Dedifferentiated amniotic fluid mesenchymal stem cell (primary cell): ENCODE data around the gene NARS2.
"Not testable (repeated sequence)": the region's sequence is repeated elsewhere in the genome, so short reads cannot be mapped to it uniquely, and the experiment has no call there.

Experiments used
- DNase-seq: peaks from one replicate; pipeline ENCODE4 v3.0.0-alpha.2; 2016; ENCODE audit errors: extremely low spot score

NARS2 gene

DNA sequence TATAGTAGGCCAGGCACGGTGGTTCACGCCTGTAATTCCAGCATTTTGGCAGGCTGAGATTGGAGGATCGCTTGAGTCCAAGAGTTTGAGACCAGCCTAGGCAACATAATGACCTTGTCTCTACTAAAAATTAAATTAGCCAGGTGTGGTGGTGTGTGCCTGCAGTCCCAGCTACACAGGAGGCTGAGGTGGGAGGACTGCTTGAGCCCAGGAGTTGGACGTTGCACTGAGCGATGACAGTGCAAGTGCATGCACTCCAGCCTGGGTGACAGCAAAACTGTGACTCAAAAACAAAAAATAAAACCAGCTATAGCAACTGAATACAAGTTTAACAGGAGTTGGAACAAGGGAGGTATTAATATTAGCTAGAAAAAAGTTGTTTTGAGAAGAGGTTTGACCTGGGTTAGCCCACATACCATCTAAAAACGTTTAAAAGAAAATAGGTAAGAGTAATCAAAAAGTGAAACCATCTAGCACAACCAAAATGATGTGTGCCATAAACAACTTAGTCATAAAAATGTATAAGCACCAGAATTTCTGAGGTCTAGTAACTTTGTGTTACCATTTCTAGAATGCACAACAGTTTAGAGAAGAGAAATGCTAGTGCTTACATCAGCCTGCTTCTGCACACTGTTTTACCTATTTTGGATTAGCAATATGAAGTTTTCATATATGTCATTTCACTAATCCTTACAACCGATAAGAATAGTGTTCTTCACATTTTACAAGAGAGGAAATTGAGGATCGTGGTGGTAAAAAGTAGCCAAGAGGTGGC is 26.5 kb downstream of the NARS2 start:
- no peak for DNase-seq

DNA sequence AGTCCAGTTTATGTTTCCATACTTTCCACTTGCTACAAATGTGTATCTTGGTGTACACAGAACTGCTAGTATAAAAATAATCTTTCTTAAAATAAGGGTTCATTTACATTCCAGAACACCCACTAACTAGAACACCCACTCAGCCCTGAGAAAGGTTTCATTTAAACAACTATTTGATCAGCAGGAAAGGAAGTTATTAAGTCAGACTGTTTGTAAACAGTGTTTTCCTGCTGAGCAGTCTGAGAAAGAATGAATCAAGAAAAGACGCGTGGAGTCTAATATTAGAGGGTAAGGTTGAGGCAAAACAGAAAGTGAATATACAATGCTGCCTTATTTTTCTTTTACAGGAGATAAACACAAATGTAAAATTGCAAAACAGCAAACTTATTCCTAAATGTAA is 32.7 kb downstream of the NARS2 start:
- DNase-seq: no peak

DNA sequence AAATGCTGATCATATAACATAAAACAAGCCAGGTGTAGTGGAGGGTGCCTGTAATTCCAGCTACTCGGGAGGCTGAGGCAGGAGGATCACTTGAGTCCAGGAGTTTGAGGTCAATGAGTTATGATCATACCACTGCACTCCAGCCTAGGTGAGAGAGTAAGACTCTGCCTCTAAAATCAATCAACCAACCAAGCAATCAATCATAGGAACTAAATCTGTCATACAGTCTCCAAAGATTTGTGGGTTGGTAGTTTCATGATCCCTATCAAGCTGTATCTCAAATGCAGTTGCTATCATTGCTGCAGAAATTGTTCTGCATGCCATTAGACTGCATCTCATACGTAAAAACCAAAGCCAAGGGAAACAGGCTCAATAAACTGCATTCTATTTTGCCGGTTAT is 33.1 kb downstream of the NARS2 start:
- no peak for DNase-seq

DNA sequence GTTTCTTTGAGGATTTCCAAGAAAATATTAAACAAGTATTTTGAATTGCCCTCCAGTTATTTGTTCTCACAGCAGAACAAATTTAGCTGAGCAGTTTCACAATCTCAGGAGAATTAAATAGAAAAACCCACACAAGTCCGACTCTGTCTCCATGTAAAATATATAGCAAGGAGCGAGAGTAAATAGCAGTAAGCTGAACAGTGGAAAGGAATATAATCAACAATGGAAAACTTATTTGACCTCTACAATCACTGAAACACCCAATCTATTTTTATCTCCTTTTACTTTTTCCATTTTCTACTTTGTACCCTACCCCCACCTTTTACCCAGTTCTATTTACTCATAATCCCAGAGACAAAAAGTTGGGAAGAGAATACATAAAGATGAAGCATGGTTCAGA is 34.4 kb downstream of the NARS2 start:
- no peak for DNase-seq

DNA sequence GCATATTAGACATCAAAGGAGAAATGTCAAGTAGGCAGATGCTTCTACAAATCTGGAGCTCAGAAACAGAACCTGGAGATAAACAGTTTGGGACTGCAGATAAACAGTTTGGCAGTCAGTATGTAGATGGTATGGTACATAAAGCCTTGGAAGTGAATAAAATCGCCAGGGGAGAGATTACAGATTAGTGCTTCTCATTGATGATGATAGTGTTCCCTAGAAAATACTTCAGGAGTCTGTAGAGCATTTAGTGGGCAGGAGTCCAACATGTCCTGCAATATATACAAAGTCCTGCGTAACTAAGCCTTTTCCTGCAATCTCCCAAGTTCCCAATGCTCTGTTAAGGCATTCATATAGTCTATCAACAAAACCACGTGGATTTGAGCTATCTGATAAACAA is 35.2 kb downstream of the NARS2 start:
- no peak for DNase-seq

DNA sequence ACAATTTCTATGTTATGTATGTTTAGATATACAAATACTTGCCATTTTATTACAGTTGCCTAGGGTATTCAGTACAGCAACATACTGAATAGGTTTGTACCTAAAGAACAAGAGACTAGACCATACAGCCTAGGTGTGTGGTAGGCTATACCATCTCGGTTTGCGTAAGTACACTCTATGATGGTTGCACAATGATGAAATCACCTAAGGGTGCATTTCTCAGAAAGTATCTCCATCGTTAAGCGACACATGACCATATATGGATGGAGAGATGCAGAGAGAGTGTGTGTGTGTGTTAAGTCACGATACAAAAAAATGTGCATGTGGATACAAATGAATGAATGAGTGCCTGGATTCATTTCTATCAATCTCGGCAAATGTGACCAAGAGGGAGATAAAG is 37.7 kb downstream of the NARS2 start:
- DNase-seq: no peak

DNA sequence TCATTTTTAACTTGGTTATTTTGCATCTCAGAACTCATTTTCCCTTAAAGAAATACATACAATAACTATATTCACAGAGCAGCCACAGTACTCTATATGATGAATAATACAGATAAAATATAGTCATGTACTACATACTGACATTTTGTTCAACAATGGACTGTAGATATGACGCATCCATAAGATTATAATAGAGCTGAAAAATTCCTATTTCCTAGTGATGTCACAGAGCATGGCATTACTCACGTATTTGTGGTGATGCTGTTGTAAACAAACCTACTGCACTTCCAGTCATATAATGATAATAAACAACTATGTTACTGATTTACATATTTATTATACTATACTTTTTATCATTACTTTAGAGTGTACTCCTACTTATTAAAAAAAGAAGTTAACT is 38.7 kb downstream of the NARS2 start:
- DNase-seq: no peak

DNA sequence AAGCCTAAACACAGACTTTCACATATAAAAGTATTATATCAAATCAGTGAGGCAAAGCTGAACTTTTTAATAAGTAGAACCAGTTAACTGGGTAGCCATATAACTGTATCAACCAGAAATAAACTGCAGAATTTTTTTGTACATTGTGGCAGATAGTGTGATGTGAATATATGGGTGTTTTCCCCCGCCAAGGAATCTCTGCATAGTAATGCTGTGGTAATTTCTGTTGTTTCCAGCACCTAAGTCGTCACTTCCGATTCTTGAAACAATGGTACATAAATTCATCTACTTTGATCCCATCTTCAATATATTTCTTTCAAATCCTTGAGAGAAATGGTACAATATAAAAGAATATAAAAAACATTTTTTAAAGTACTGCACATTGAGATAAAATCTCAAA is 39.6 kb downstream of the NARS2 start:
- DNase-seq: no peak

DNA sequence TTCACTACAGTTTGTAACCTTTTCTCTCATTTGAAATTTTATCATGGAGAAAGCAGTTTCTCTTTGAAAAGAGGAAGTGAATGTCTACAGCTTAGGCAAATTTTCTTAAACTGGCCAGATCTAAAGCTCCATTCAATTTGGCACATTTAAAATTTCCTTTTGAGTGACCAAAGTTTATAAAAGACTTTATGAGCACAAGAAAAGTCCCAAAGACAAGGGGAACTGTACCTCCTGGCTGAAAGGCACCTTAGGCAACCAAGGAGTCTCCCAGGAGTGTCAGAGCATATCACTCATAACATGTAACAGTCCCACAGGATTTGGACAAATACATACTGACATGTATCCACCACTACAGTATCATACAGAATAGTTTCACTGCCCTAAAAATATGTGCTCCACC is 41.3 kb downstream of the NARS2 start:
- DNase-seq: no peak

DNA sequence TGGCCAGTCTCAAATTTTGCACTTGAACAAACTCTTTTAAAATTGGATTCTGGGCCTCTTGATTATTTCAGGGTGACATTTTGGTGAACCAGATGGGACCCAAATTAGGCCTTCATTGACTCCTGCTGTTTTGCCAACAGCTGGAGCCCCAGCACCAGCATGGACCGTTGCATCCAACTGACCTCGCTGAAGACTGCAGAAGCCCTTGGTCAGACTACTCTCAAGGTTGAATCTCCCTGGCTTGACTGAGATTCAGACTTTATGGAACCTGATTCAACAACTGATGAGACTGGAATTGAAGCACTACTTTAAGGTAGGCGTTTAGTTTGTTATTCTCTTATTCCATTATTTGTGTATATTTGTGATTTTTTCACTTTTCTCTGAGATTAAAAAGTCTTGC is 41.7 kb downstream of the NARS2 start:
- no peak for DNase-seq

DNA sequence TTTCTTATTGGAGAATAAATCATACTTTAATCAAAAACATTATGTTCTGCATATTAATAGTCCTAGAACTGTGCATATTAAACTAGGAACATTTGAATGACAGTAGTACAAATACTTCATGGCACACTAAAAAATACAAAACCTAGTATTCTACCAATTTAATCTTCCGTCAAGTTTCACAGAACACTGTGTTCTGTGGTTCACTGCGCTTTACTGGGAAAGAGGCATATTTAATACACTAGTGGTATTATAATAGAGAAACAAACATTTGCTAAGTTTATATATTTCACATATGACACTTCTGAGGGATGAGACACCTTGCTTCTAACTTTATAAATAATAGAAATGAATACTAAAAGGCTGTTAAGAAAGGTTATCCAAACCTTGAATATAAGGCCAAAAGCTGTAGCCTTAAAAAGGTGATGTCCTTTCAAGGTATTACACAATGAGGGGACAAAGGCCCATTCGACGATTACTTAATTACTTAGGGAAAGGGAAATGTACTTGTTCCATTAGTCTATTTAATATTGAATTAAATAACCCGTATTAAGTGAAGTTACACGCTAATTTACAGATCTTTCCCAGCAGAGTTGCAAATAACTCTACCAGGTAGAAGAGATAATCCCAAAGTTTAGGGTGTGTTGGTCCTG is 48.0 kb downstream of the NARS2 start:
- DNase-seq: no peak

DNA sequence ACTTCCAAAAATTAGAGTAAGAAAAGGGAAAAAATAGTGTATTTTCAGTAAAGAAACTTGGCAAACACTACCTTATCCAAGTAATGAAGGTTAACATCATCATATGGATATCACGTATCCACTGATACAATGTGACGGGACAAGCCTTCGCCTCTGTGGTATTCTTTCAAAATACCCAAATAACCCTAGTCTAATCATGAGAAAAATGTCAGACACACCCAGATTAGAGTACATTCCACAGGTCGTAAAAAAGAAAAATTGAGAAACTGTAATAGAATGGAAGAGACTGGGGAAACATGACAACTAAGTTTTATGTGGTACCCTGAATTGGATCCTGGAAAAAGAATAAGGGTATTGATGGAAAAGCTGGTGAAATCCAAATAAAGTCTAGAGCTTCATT is 48.9 kb downstream of the NARS2 start:
- DNase-seq: no peak

DNA sequence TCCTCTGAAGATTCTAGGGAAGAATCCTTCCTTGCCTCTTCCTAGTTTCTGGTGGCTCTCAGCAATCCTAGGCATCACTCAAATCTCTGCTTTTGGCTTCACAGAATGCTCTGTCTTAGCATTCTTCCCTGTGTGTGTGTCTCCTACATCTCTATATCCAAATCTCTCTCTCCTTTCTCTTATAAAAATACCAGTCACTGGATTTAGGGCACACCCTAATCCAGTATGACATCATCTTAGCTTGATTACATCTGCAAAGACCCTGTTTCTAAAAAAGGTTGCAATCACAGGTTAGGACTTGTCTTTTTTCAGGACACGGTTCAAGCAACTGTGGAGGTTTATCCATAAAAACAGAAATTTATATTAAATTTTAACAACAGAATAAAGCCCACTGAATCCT is 54.4 kb downstream of the NARS2 start:
- DNase-seq: no peak

DNA sequence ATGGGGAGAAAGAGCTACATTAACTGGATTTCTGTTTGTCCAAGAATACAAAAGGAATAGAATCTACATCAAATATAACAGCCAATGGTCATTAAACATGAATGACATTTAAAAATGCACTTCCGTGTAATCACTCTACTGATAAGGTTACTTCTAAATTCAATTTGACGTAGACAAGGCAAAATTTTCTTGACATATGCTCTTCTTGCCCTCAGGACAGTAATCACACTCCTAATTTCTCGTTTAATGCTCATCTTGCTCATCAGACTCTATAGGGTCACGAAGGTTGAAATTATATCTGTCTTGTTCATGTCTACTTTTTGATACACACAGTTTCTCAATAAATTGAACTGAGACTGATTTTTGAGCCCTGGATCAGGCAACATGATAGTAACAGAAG is 58.4 kb downstream of the NARS2 start:
- DNase-seq: no peak

DNA sequence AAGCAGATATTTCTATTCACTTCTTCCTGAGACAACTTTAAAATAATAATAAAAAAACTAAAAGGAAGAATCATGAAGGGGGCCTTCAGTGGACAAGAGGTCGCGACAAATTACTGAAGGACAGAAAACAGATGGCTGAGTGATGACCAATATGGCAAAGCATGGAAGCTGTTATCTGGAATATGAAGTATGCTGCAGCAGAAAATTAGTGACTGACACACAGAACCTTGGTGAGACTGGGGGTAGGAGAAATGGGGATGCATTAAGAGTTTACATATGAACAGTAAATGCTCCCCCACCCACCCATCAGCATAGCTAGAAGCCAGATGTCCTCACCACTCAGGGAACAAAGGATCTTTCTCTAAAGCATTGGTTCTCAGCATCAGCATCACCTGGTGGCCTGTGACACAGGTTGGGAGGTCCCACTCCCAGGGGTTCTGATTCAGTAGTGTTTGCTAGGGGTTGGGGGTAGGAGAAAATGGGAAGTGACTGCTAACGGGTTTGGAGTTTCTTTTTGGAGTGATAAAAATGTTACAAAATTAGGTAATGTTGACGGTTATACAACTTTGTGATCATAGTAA is 59.7 kb downstream of the NARS2 start:
- DNase-seq: no peak

DNA sequence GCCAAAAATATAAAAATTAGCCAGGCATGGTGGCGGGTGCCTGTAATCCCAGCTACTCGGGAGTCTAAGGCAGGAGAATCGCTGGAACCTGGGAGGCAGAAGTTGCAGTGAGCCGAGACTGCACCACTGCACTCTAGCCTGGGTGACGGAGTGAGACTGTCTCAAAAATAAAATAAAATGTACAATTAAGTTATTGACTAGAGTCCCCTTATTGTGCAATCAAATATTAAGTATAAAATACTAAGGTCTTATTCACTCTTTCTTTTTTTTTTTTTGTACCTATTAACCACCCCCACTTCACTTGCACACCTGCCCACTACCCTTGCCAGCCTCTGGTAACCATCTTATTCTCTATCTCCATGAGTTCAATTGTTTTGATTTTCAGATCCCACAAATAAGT is 61.6 kb downstream of the NARS2 start:
- DNase-seq: not testable (repeated sequence)

DNA sequence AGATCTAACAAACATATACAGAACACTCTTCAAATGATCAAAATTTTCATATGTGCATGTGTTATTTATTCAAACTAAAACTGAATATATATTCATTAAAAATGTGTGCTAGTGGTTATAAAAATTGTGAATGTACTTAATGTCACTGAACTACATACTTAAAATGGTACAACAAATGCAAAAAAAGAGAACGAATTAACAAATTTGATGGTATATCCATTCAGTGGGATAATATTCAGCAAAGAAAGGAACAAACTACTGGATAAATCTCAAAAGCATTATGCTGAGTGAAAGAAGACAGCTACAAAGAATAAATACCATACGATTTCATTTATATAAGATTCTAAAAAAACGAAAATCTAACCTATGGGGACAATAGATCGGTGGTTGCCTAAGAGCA is 64.1 kb downstream of the NARS2 start:
- DNase-seq: no peak

DNA sequence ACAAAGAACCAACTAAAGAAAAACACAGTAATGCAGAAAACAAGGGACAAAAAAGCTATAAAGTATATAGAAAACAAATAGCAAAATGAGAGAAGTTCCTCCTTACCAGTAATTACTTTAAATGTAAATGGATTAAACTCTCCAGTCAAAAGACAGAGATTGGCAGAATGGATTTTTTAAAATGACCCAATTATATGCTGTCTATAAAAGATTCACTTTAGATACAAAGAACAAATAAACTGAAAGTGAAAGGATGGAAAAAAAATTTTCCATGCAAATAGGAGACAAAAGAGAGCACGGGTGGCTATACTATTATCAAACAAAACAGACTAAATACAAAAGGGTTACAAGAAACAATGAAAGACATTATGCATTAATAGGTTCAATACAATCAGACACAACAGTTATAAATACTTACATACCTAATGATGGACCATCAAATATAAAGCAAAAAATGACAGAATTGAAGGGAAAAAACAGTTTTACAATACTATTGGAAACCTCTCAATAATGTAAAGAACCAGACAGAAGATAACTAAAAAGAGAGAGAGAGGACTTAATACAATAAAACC is 64.6 kb downstream of the NARS2 start:
- no peak for DNase-seq

DNA sequence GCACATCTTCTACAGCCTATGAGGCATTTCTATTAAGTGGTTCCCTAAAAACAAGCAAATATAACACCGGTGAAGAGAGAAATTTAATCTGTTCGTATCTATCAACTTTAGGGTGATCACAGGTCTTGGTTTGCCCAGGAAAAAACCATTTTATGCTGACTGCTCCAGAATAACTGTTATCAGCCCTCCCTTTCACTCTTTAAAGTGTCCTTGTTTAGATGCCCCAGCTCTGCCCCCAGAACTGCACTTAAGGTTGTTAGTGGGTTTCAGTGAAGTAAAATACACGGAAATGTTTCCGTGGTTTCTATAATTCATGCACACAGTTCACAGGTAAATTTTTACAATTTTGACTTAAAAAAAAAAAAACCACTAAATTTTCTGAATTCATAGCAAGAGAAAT is 70.0 kb downstream of the NARS2 start:
- no peak for DNase-seq

DNA sequence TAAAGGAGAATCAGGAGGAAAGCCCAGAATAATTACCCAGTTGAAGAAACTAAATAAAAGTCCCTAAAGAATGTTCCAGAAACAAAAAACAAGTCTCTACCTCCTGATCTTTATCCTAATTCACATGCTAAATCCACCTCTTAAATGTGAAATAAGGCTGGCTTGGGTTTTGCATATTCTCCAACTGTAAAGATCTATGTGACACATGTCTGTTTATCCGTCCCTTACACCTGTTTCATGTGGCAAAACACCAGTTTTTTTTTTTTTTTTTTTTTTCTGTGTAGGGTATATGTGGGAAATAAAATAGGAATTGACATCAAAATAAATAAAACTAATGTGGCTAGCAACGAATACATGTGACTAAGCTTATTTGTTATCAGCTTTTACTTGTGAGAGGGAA is 70.5 kb downstream of the NARS2 start:
- DNase-seq: no peak

DNA sequence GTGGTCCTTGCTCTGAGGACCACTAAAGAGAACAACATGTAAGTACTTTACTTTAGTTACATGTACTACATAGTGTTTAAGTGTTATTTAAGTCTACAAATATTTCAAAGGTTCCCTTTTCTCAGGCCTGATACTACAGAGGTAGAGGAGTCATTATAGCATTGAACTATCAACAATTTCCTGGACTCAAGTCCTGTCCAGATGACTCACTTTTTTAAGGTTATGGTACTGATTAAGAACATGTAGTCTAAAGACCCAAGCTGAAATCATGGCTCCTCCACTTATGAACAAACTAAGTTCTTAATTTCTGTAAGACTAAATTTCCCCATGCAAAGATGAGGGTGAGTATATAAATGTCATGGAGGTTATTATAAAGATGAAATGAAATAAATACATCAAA is 74.7 kb downstream of the NARS2 start:
- DNase-seq: no peak

DNA sequence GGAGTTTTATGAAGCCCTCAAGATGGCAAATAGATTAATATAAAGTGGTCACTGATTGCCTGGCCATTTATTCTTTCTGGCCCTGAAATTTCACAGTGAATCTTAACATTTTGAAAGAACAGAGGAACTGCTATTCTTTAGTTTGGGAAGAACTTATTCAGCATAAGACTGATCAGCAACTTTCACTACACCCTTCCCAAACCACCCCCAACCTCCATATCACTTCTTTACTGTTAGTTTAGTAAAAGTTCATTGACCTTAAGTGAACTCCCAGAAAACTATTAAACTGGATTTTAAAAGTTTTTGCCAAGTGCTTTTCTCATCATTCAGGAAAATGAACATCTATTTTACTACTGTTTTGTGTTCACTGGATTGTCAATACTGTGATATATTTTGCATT is 77.4 kb downstream of the NARS2 start:
- no peak for DNase-seq

DNA sequence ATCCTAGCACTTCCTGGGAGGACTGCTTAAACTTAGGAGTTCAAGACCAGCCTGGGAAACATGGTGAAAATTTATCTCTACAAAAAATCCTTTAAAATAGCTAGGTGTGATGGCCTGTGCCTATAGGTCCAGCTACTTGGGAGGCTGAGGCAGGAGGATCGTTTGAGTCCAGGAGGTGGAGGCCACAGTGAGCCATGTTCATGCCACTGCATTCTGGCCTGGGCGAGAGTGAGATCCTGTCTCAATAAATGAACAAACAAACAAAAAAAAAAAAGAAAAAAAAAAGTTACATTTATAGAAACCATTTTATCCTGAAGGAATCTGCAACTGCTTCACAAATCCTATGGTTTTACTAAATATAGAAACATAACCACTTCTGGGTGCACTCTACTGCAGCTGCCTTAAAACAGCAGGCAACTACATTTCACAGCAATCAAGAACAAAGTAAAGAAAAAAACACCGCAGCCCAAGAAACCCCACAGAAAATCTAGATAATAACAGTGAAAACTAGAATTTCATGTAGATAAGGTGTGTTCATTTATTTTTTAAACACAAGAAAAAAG is 81.2 kb downstream of the NARS2 start:
- DNase-seq: no peak
